Cerebellar nuclear complex (tissue), 1 donor: Measurements from ENCODE around the gene EPHA10.

Source experiments
- DNase-seq, 2 experiments: peaks; one replicate each; lab custom pipeline; 2025; lab: John Stamatoyannopoulos, UW

EPHA10 gene

GRCh38 chr1:37764888-37765441 is at the start of gene EPHA10:
EPHA10 (minus strand) TSS chr1:37765120; CDS start chr1:37765066, 54 bp downstream.
- DNase-seq: no peak

- DNase-seq: no peak
Observed at GRCh38 chr1:37814252-37814651, 49.3 kb upstream of the EPHA10 start.

GRCh38 chr1:37813529-37814145 is 48.7 kb upstream of the EPHA10 start:
- DNase-seq: no peak

GRCh38 chr1:37811027-37811655 is 46.2 kb upstream of the EPHA10 start:
- no peak for DNase-seq

GRCh38 chr1:37809942-37810341 is 45.0 kb upstream of the EPHA10 start:
- DNase-seq: no peak

- DNase-seq: no peak
Observed at GRCh38 chr1:37808369-37809319, 43.7 kb upstream of the EPHA10 start.

GRCh38 chr1:37807555-37808368 is 42.8 kb upstream of the EPHA10 start, which contains the start of the genes C1orf122 and YRDC:
C1orf122 (plus strand) TSS chr1:37807790; CDS start chr1:37808405, 615 bp downstream.
YRDC (minus strand) TSS chr1:37808208; CDS start chr1:37808180, 28 bp downstream.
- DNase-seq: peak; percentile 61 to 66

- DNase-seq: no peak
Observed at GRCh38 chr1:37807220-37807554, 42.3 kb upstream of the EPHA10 start.

GRCh38 chr1:37802439-37802838 is 37.5 kb upstream of the EPHA10 start:
- DNase-seq: no peak

- DNase-seq: no peak
Observed at GRCh38 chr1:37797750-37798345, 32.9 kb upstream of the EPHA10 start.

GRCh38 chr1:37795340-37796125 is 30.6 kb upstream of the EPHA10 start:
- DNase-seq: no peak

- no peak for DNase-seq
Observed at GRCh38 chr1:37794372-37795339, 29.7 kb upstream of the EPHA10 start.

- no peak for DNase-seq
Observed at GRCh38 chr1:37793773-37794371, 29.0 kb upstream of the EPHA10 start, which contains the start of gene MANEAL. MANEAL (plus strand) TSS chr1:37793847; CDS start chr1:37794183, 336 bp downstream.

GRCh38 chr1:37792943-37793686 is 28.2 kb upstream of the EPHA10 start:
- no peak for DNase-seq

GRCh38 chr1:37782491-37782890 is 17.6 kb upstream of the EPHA10 start:
- no peak for DNase-seq

GRCh38 chr1:37778654-37779053 is 13.7 kb upstream of the EPHA10 start:
- DNase-seq: no peak

- no peak for DNase-seq
Observed at GRCh38 chr1:37776946-37777516, 12.1 kb upstream of the EPHA10 start.
